Superior temporal gyrus (tissue), 1 donor: ENCODE measurements around the gene STMN3.
"Not testable (repeated sequence)": the region's sequence is repeated elsewhere in the genome, so short reads cannot be mapped to it uniquely, and the experiment has no call there.

Experiments
- DNase-seq: peaks from one replicate; pipeline ENCODE4 v3.0.0-alpha.2; 2016; ENCODE audit errors: extremely low spot score

STMN3 gene

GRCh38 chr20:63678667-63679465, 25.6 kb upstream of the STMN3 start:
- no peak for DNase-seq

- DNase-seq: no peak
Observed at GRCh38 chr20:63678071-63678470, 24.8 kb upstream of the STMN3 start.

- no peak for DNase-seq
Observed at GRCh38 chr20:63675681-63676368, 22.6 kb upstream of the STMN3 start.

GRCh38 chr20:63673951-63674350, 20.7 kb upstream of the STMN3 start:
- DNase-seq: no peak

- no peak for DNase-seq
Observed at GRCh38 chr20:63672666-63673065, 19.4 kb upstream of the STMN3 start.

- DNase-seq: not testable (repeated sequence)
Observed at GRCh38 chr20:63671695-63672094, 18.5 kb upstream of the STMN3 start.

- DNase-seq: no peak
Observed at GRCh38 chr20:63668351-63668750, 15.1 kb upstream of the STMN3 start.

GRCh38 chr20:63667858-63668257, 14.6 kb upstream of the STMN3 start:
- DNase-seq: no peak

- DNase-seq: no peak
Observed at GRCh38 chr20:63665708-63666107, 12.5 kb upstream of the STMN3 start.

- peak; percentile 52 for DNase-seq
Observed at GRCh38 chr20:63664861-63665594, 11.8 kb upstream of the STMN3 start.

- no peak for DNase-seq
Observed at GRCh38 chr20:63664143-63664851, 11.1 kb upstream of the STMN3 start.

- no peak for DNase-seq
Observed at GRCh38 chr20:63663332-63664066, 10.3 kb upstream of the STMN3 start.

GRCh38 chr20:63662813-63663189, 9.6 kb upstream of the STMN3 start:
- no peak for DNase-seq

GRCh38 chr20:63661959-63662812, 9.0 kb upstream of the STMN3 start:
- no peak for DNase-seq

GRCh38 chr20:63661108-63661507, 7.9 kb upstream of the STMN3 start:
- no peak for DNase-seq

- DNase-seq: no peak
Observed at GRCh38 chr20:63660622-63661021, 7.4 kb upstream of the STMN3 start.

GRCh38 chr20:63660174-63660573, 7.0 kb upstream of the STMN3 start:
- not testable (repeated sequence) for DNase-seq

- DNase-seq: no peak
Observed at GRCh38 chr20:63659370-63659769, 6.1 kb upstream of the STMN3 start.

- no peak for DNase-seq
Observed at GRCh38 chr20:63658749-63659187, 5.5 kb upstream of the STMN3 start.
